ENCODE results near the gene RAB9A.

Gene RAB9A

DNA sequence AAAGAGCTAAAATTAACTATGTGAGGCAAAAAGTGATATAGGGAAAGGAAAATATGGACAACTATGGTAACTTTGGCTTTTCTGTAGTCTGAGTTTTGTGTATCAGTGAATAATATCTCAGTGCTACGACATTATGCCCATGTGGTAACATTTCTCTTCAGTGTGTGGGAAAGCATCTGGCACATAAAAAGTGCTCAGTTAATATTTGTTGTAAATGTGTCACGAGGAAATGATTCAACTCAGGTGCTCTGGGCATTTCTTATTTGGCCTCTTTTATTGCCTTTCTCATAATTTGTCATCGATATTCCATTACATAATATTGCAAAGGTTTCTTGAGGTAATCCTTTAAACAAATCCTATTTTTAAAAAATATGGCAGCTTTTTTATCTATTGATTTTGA is 63.2 kb downstream of the RAB9A start:
- DNase-seq: no peak

DNA sequence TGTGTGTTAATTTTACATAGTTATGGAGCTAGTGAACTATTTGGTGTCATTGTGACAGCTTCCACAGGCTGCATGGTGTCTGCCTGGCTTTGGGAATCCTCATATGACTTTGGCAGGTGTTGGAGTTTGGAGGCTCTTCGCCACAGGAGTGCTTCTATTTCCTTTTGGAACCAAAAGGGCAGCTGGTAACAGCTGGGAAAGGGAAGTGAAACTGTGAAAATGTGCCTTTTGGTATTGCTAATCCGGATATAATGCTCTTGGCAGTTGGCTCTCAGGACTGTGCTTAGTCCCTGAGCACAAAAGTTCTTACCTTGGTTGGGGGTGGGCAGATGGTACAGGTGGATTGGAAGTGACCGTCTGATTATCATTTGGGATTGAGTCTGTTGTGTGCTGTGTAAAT is 63.7 kb downstream of the RAB9A start:
- DNase-seq: no peak

- DNase-seq: no peak
These were observed 65.8 kb downstream of the RAB9A start for GRCh38 chrX:13754765-13755164.

GRCh38 chrX:13755254-13755653 is 66.3 kb downstream of the RAB9A start:
- DNase-seq: no peak

DNA sequence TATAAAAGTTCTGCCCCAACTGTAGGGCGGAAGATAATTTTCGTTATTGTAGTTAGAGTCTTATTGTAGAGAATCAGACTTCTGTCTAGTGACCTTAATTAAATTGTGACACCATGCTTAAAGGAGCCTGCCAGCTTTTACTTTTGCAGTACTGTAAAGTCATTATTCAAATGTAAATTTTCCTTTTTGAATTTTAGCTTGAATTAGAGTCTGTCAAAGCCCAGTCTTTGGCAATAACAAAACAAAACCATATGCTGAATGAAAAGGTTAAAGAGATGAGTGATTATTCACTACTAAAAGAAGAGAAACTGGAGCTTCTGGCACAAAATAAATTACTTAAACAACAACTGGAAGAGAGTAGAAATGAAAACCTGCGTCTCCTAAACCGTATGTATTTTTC is 67.5 kb downstream of the RAB9A start:
- DNase-seq: no peak

GRCh38 chrX:13759152-13759718 is 70.3 kb downstream of the RAB9A start:
- no peak for DNase-seq
